Rectal smooth muscle tissue (tissue), 1 donor: ENCODE data around the gene METTL2B.
"Not testable (repeated sequence)": the region's sequence is repeated elsewhere in the genome, so short reads cannot be mapped to it uniquely, and the experiment has no call there.

Experiments used
- H3K27ac ChIP-seq: one replicate; pipeline ENCODE4 v1.7.0; 2013; ENCODE audit warnings: low read depth, low read length, inconsistent platforms
- H3K27me3 ChIP-seq: one replicate; pipeline ENCODE4 v1.7.0; 2013; ENCODE audit warnings: low read length; ENCODE audit not compliant: control insufficient read depth, insufficient read depth
- H3K36me3 ChIP-seq: one replicate; pipeline ENCODE4 v1.7.0; 2013; ENCODE audit warnings: low read length; ENCODE audit not compliant: control insufficient read depth, insufficient read depth
- H3K4me1 ChIP-seq: one replicate; pipeline ENCODE4 v1.7.0; 2013; ENCODE audit warnings: low read length; ENCODE audit not compliant: control insufficient read depth, insufficient read depth
- H3K4me3 ChIP-seq: one replicate; pipeline ENCODE4 v1.7.0; 2013; ENCODE audit warnings: low read length
- H3K9ac ChIP-seq: one replicate; pipeline ENCODE4 v1.7.0; 2013; ENCODE audit warnings: low read length

Gene METTL2B

GRCh38 chr7:128532956-128533355, 56.4 kb downstream of the METTL2B start:
- H3K4me1 ChIP-seq, H3K27ac ChIP-seq, H3K27me3 ChIP-seq, H3K9ac ChIP-seq, H3K36me3 ChIP-seq: not testable (repeated sequence)
- H3K4me3 ChIP-seq = peak overlapping the region; percentile 15

DNA sequence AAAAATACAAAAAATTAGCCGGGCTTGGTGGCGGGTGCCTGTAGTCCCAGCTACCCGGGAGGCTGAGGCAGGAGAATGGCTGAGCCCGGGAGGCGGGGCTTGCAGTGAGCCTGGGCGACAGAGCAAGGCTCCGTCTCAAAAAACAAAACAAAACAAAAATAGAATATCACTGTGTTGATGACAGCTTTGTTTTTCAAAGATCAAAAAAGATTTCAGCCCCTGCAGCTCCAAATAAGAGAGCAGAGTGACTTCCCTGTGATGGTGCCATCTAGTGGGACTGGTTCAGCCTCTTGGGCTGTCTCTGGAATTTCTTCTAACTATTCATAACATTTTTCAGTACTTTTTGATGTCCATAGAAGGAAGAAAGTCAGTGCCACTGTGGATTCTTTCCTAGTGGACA, 60.9 kb downstream of the METTL2B start:
- H3K9ac ChIP-seq, H3K27me3 ChIP-seq, H3K4me3 ChIP-seq, H3K27ac ChIP-seq, H3K4me1 ChIP-seq, H3K36me3 ChIP-seq: not testable (repeated sequence)

- H3K4me3 ChIP-seq, H3K9ac ChIP-seq, H3K4me1 ChIP-seq, H3K27me3 ChIP-seq, H3K36me3 ChIP-seq, H3K27ac ChIP-seq: not testable (repeated sequence)
Measured at GRCh38 chr7:128542530-128542929, 66.0 kb downstream of the METTL2B start.

DNA sequence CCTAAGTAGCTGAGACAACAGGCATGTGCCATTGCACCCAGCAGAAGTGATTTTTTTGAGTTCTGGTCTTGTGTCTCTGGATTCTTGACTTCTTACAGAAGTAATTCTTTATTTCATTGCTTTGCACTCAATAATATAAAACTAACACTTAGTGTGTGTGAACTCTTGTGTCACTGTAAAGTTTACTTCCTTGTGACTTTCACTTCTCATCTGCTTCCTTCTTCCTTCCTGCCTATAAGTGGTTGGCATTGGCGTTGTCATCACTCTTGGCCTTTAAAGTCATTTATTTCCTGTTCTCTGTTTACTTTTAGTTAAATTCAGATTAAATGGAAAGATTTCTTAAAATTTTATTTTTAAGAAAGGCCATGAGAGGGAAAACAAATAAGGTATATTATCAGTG, 66.8 kb downstream of the METTL2B start:
- not testable (repeated sequence) for H3K27ac ChIP-seq, H3K9ac ChIP-seq, H3K27me3 ChIP-seq, H3K36me3 ChIP-seq, H3K4me1 ChIP-seq, H3K4me3 ChIP-seq

- H3K27me3 ChIP-seq, H3K27ac ChIP-seq, H3K36me3 ChIP-seq, H3K4me1 ChIP-seq, H3K9ac ChIP-seq, H3K4me3 ChIP-seq: not testable (repeated sequence)
Measured at GRCh38 chr7:128546319-128546851, 69.8 kb downstream of the METTL2B start.

DNA sequence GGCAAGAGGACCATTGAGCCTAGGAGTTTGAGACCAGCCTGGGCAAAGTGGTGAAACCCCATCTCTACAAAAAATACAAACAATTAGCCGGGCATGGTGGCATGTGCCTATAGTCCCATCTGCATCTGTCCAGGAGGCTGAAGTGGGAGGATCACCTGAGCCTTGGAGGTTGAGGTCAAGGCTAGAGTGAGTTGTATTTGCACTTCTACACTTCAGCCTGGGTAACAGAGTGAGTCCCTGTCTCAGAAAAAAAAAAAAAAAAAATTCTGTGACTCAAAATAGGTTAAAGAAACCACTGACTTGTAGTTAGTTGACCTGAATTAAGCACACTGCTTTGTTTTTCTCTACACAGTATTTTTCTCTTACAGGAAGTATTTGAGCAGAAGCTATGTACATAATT, 74.4 kb downstream of the METTL2B start:
- H3K4me3 ChIP-seq = no peak overlapping the region
- no peak overlapping the region for H3K27ac ChIP-seq
- no peaks in the 10 kb centered on the region for H3K27me3 ChIP-seq
- peaks cover 2% of the 10 kb centered on the region for H3K36me3 ChIP-seq
- H3K4me1 ChIP-seq = no peaks in the 10 kb centered on the region
- H3K9ac ChIP-seq = no peak overlapping the region

DNA sequence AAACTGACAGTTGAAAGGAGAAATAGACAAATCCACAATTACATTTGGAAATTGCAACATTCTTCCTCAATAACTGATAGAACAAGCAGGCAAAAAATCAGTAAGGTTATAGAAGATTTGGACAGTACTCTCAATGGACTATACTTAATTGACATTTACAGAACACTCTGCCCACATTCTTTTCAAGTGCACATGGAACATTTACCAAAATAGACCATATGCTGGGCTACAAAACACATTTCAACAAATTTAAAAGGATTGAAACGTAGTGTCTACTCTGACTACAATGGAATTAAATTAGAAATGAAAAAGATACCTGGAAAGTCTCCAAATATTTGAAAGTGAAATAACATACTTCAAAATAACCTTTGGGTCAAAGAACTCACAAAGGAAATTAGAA, 77.8 kb downstream of the METTL2B start:
- not testable (repeated sequence) for H3K27me3 ChIP-seq, H3K36me3 ChIP-seq, H3K27ac ChIP-seq, H3K9ac ChIP-seq, H3K4me1 ChIP-seq, H3K4me3 ChIP-seq
